ENCODE data around the gene SCNN1B.

DNA sequence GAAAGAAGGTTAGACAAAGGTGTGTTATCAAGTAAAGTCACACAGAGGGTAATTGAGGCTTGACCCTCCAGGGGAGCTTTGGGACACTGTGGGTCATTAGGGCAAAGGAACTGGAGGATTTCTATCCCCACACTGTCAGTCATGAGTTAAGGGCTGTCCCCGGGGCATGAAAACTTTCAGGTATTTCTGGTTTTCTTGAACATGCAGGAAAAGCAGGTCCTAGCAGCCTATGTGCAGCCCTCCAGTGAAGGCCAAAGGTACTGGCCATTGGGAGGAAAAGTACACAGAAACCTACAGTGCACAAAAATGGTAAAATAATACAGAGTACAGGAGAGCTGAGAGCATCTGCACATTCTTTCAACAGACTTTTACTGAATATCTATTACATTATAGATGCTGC, 44.4 kb upstream of the SCNN1B start:
- TF ChIP-seq POLR2A (IDR thresholded peaks at IDR 0.05), result no peak
- TF ChIP-seq, protein P1, sequence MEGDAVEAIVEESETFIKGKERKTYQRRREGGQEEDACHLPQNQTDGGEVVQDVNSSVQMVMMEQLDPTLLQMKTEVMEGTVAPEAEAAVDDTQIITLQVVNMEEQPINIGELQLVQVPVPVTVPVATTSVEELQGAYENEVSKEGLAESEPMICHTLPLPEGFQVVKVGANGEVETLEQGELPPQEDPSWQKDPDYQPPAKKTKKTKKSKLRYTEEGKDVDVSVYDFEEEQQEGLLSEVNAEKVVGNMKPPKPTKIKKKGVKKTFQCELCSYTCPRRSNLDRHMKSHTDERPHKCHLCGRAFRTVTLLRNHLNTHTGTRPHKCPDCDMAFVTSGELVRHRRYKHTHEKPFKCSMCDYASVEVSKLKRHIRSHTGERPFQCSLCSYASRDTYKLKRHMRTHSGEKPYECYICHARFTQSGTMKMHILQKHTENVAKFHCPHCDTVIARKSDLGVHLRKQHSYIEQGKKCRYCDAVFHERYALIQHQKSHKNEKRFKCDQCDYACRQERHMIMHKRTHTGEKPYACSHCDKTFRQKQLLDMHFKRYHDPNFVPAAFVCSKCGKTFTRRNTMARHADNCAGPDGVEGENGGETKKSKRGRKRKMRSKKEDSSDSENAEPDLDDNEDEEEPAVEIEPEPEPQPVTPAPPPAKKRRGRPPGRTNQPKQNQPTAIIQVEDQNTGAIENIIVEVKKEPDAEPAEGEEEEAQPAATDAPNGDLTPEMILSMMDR (IDR thresholded peaks at IDR 0.05 in 8 of 11, conservative IDR thresholded peaks at IDR 0.05 in 3 of 11), result no peak

Data from spleen (tissue), 7 donors.